ENCODE results near the gene MAGED1.

The MAGED1 gene

GRCh38 chrX:51902510-51903050 lies 9.2 kb downstream of the MAGED1 start:
- TF ChIP-seq FOXP2 (optimal IDR thresholded peaks at IDR 0.05; ENCODE audit: borderline replicate concordance, extremely low read depth, extremely low read length, insufficient read depth) (no peak), SIN3A (IDR thresholded peaks at IDR 0.05; ENCODE audit: borderline replicate concordance, insufficient read depth, low read length) (no peak), TAF1 (IDR thresholded peaks at IDR 0.05; ENCODE audit: borderline replicate concordance, insufficient read depth, low read length) (no peak), POLR2AphosphoS5 (IDR thresholded peaks at IDR 0.05; ENCODE audit: low read depth, low read length) (no peak), REST (IDR thresholded peaks at IDR 0.05; ENCODE audit: insufficient read depth in 1 of 2, low read depth in 2 of 2, low read length in 2 of 2) (no peak)

GRCh38 chrX:51905711-51906110 lies 12.3 kb downstream of the MAGED1 start:
- no peak for TF ChIP-seq SIN3A (IDR thresholded peaks at IDR 0.05; ENCODE audit: borderline replicate concordance, insufficient read depth, low read length)
- no peak for TF ChIP-seq FOXP2 (optimal IDR thresholded peaks at IDR 0.05; ENCODE audit: borderline replicate concordance, extremely low read depth, extremely low read length, insufficient read depth)
- no peak for TF ChIP-seq POLR2AphosphoS5 (IDR thresholded peaks at IDR 0.05; ENCODE audit: low read depth, low read length)
- no peak for TF ChIP-seq TAF1 (IDR thresholded peaks at IDR 0.05; ENCODE audit: borderline replicate concordance, insufficient read depth, low read length)
- TF ChIP-seq REST (IDR thresholded peaks at IDR 0.05; ENCODE audit: insufficient read depth in 1 of 2, low read depth in 2 of 2, low read length in 2 of 2), result no peak

- TF ChIP-seq SIN3A (IDR thresholded peaks at IDR 0.05; ENCODE audit: borderline replicate concordance, insufficient read depth, low read length) (no peak), REST (IDR thresholded peaks at IDR 0.05; ENCODE audit: insufficient read depth in 1 of 2, low read depth in 2 of 2, low read length in 2 of 2) (no peak), TAF1 (IDR thresholded peaks at IDR 0.05; ENCODE audit: borderline replicate concordance, insufficient read depth, low read length) (no peak), FOXP2 (optimal IDR thresholded peaks at IDR 0.05; ENCODE audit: borderline replicate concordance, extremely low read depth, extremely low read length, insufficient read depth) (no peak), POLR2AphosphoS5 (IDR thresholded peaks at IDR 0.05; ENCODE audit: low read depth, low read length) (no peak)
Observed at GRCh38 chrX:51917604-51918003, 24.2 kb downstream of the MAGED1 start.

- TF ChIP-seq REST (IDR thresholded peaks at IDR 0.05; ENCODE audit: insufficient read depth in 1 of 2, low read depth in 2 of 2, low read length in 2 of 2) (no peak), SIN3A (IDR thresholded peaks at IDR 0.05; ENCODE audit: borderline replicate concordance, insufficient read depth, low read length) (no peak), FOXP2 (optimal IDR thresholded peaks at IDR 0.05; ENCODE audit: borderline replicate concordance, extremely low read depth, extremely low read length, insufficient read depth) (no peak), TAF1 (IDR thresholded peaks at IDR 0.05; ENCODE audit: borderline replicate concordance, insufficient read depth, low read length) (no peak), POLR2AphosphoS5 (IDR thresholded peaks at IDR 0.05; ENCODE audit: low read depth, low read length) (no peak)
Observed at GRCh38 chrX:51922561-51922960, 29.1 kb downstream of the MAGED1 start.

All from PFSK-1 (cell line).